Activated CD8-positive, alpha-beta T cell treated with anti-CD3 and anti-CD28 coated beads, Interleukin-2, amount 10 ng/mL, durations not matched to agents 7 days and 5 days (primary cell): ENCODE measurements around the gene LOXL3. TPM values are rescaled to one million over a fixed set of nuclear protein-coding genes. Genes with fewer than 3 reads are reported as not detected.

Experiments used
- ATAC-seq: fragments of 150-1000 bp; cut with Tn5 transposase; one replicate; pipeline ENCODE4 v1.10.0; 2021; ENCODE audit warnings: moderate library complexity
- CTCF ChIA-PET: fragments of 350-600 bp; sonication (Branson Sonifier 250); formaldehyde crosslinking; loops from one replicate; lab custom pipeline; 2021; ENCODE audit warnings: antibody characterized with exemption; lab: Charles Lee
- POLR2A ChIA-PET: fragments of 350-600 bp; sonication (Branson Sonifier 250); formaldehyde crosslinking; loops from one replicate; lab custom pipeline; 2021; ENCODE audit warnings: antibody characterized with exemption; lab: Charles Lee
- DNase-seq: peaks from one replicate; pipeline ENCODE4 v3.0.0-alpha.2; 2020
- H3K27ac Mint-ChIP-seq: one replicate; pipeline ENCODE4 v1.8.0; 2021; ENCODE audit warnings: mild to moderate bottlenecking, mixed read lengths
- H3K27me3 Mint-ChIP-seq: one replicate; pipeline ENCODE4 v1.8.0; 2021; ENCODE audit warnings: low read depth, mixed read lengths
- H3K36me3 Mint-ChIP-seq: one replicate; pipeline ENCODE4 v1.8.0; 2021; ENCODE audit warnings: low read depth, mixed read lengths
- H3K4me1 Mint-ChIP-seq: one replicate; pipeline ENCODE4 v1.8.0; 2021; ENCODE audit warnings: low read depth, mixed read lengths
- H3K4me3 Mint-ChIP-seq: one replicate; pipeline ENCODE4 v1.8.0; 2021; ENCODE audit warnings: mild to moderate bottlenecking, mixed read lengths
- H3K9me3 Mint-ChIP-seq: one replicate; pipeline ENCODE4 v1.8.0; 2022; ENCODE audit warnings: mixed read lengths; ENCODE audit not compliant: insufficient read depth
- total RNA-seq, 2 experiments: library from RNA; stranded (reverse); gene quantifications; one replicate each; pipeline ENCODE4 v1.2.3, GENCODE V29; 2021

Gene LOXL3, protein sequence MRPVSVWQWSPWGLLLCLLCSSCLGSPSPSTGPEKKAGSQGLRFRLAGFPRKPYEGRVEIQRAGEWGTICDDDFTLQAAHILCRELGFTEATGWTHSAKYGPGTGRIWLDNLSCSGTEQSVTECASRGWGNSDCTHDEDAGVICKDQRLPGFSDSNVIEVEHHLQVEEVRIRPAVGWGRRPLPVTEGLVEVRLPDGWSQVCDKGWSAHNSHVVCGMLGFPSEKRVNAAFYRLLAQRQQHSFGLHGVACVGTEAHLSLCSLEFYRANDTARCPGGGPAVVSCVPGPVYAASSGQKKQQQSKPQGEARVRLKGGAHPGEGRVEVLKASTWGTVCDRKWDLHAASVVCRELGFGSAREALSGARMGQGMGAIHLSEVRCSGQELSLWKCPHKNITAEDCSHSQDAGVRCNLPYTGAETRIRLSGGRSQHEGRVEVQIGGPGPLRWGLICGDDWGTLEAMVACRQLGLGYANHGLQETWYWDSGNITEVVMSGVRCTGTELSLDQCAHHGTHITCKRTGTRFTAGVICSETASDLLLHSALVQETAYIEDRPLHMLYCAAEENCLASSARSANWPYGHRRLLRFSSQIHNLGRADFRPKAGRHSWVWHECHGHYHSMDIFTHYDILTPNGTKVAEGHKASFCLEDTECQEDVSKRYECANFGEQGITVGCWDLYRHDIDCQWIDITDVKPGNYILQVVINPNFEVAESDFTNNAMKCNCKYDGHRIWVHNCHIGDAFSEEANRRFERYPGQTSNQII
- total RNA-seq = under 1 TPM; 0.21 to 0.23 TPM

- POLR2A ChIA-PET = interaction anchor here (0.7 to 1.5 kb wide), 6 partner anchors 20 to 96 kb away, joined by 3 to 4 read pairs (median 4); partner anchors contain the start of genes MRPL53 and WBP1
- H3K9me3 Mint-ChIP-seq = no peaks in the 10 kb centered on the region
- CTCF ChIA-PET = interaction anchor here (0.9 to 1.3 kb wide), 4 partner anchors 10 to 71 kb away, joined by 3 to 4 read pairs (median 3); partner anchors contain the start of genes CCDC142 and TTC31
Observed at GRCh38 chr2:74553892-74554819, at the start of gene LOXL3, which contains the start of gene DOK1. LOXL3 (minus strand) TSS chr2:74553942; CDS start chr2:74552634, 1,308 bp downstream. DOK1 (plus strand) TSS chr2:74554720; CDS start chr2:74554755, 35 bp downstream.

DNA sequence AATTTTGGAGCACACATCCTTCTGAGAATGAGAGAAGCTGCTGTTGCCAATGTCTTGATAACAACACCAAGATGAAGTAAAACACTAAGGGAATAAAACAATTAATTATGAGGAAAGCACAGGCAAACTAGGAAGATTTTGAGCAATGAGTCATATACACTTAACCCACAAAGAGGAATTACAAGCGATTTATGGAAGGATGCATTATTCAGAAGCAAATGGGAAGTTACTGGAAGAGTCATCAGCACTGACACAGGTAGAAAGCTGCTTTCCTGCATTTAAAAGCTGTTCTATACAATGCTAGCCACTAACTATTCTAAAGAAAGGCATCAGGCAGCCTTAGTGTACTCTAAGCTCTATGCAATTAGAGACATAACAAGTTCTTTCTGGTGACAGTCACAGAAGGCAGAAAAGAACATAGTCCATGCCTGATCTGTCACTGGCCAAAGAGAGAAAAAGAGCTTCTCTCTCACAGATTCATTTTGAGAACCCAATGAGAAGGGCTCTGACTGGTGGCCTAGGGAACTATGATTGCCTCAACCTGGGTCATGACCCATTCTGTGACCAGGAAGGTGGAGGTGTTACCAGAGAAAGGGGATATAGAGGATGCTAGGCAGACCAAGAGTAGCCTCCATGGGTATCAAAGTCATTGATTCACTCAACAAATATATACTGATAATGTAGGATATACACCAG is 49.0 kb upstream of the LOXL3 start:
- ATAC-seq (no peak), DNase-seq (no peak)
- CTCF ChIA-PET = interaction anchor here (1.8 to 8.1 kb wide), 2 partner anchors 15 to 120 kb away, joined by 4 to 83 read pairs; partner anchors contain the start of genes CCDC142 and TTC31
- Mint-ChIP-seq H3K36me3 (no peaks in the 10 kb centered on the region), H3K27me3 (peaks cover 31% of the 10 kb centered on the region), H3K27ac (no peak overlapping the region), H3K4me1 (peaks cover 21% of the 10 kb centered on the region), H3K9me3 (no peaks in the 10 kb centered on the region), H3K4me3 (no peak overlapping the region)
- POLR2A ChIA-PET = no interaction called here

More at GRCh38 chr2:74553892-74554819, at the start of gene LOXL3, which contains the start of gene DOK1:
- peak within 1 kb of the TSS; percentile 95 for H3K4me3 Mint-ChIP-seq
- H3K4me1 Mint-ChIP-seq = peaks cover 38% of the 10 kb centered on the region
- H3K27ac Mint-ChIP-seq = peak within 1 kb of the TSS; percentile 93
- H3K27me3 Mint-ChIP-seq = peaks cover 21% of the 10 kb centered on the region
- DNase-seq (peak; percentile 87), ATAC-seq (peak; percentile 82)
- peaks cover 23% of the 10 kb centered on the region for H3K36me3 Mint-ChIP-seq

GRCh38 chr2:74599676-74600075 is 45.9 kb upstream of the LOXL3 start:
- Mint-ChIP-seq H3K4me3 (no peak overlapping the region), H3K27ac (no peak overlapping the region), H3K4me1 (peaks cover 21% of the 10 kb centered on the region), H3K36me3 (no peaks in the 10 kb centered on the region), H3K9me3 (no peaks in the 10 kb centered on the region), H3K27me3 (peaks cover 40% of the 10 kb centered on the region)
- POLR2A ChIA-PET = interaction anchor here (0.6 kb wide), 1 partner anchor 14 kb away, joined by 3 read pairs; no protein-coding TSS in a partner anchor
- CTCF ChIA-PET = interaction anchor here (8.1 kb wide), 1 partner anchor 12 kb away, joined by 83 read pairs; no protein-coding TSS in a partner anchor
- DNase-seq = no peak
- no peak for ATAC-seq

DNA sequence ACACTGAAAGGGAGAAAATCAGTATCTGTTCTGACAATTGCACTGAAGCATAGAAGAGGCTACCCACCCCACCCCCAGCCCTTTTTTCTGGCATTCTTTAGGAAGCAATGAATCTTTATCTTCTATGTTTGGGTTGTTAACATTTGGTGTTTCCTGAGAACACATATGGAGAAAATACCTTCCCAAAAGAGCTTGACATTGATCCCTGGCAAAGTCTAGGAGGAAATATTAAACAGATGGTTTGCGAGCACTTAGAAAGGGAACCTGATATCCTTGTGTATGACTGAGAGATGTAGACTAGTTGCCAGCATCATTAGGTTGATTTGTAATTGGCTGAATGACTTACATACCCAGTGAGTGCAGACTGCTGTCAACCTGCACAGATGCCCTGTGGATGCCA is 43.7 kb upstream of the LOXL3 start:
- no peak overlapping the region for H3K27ac Mint-ChIP-seq
- no peak for ATAC-seq
- H3K27me3 Mint-ChIP-seq = peaks cover 44% of the 10 kb centered on the region
- peaks cover 1% of the 10 kb centered on the region for H3K4me1 Mint-ChIP-seq
- no peak for DNase-seq
- H3K4me3 Mint-ChIP-seq = no peak overlapping the region
- POLR2A ChIA-PET = no interaction called here
- H3K9me3 Mint-ChIP-seq = no peaks in the 10 kb centered on the region
- no peaks in the 10 kb centered on the region for H3K36me3 Mint-ChIP-seq
- CTCF ChIA-PET = interaction anchor here (8.1 kb wide), 1 partner anchor 10 kb away, joined by 83 read pairs; no protein-coding TSS in a partner anchor

DNA sequence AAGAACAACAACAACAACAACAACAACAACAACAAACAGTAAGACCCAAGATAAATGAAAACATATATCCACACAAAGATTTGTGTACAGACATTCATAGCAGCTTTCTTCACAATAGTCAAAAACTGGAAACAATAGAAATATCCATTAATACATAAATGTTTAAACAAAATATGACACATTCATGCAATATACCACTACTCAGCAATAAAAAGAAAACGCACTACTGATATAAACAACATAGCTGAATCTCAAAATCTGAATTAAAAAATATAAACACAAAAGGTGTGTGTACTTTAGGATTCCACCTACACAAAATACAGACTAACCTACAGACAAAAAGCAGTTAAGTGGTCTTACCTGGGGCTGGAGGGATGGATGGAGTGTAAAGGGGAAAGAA is 42.8 kb upstream of the LOXL3 start:
- ATAC-seq (no peak), DNase-seq (no peak)
- no peaks in the 10 kb centered on the region for H3K36me3 Mint-ChIP-seq
- no peak overlapping the region for H3K27ac Mint-ChIP-seq
- H3K27me3 Mint-ChIP-seq = peaks cover 41% of the 10 kb centered on the region
- no peak overlapping the region for H3K4me3 Mint-ChIP-seq
- ChIA-PET CTCF (interaction anchor here (8.1 kb wide), 1 partner anchor 9 kb away, joined by 83 read pairs; no protein-coding TSS in a partner anchor), POLR2A (interaction anchor here (0.7 kb wide), 1 partner anchor 56 kb away, joined by 3 read pairs; no protein-coding TSS in a partner anchor)
- H3K4me1 Mint-ChIP-seq = no peaks in the 10 kb centered on the region
- no peaks in the 10 kb centered on the region for H3K9me3 Mint-ChIP-seq

GRCh38 chr2:74593826-74594772 is 40.4 kb upstream of the LOXL3 start:
- CTCF ChIA-PET = interaction anchor here (1.3 to 1.5 kb wide), 2 partner anchors 112 to 121 kb away, joined by 3 to 4 read pairs; no protein-coding TSS in a partner anchor

DNA sequence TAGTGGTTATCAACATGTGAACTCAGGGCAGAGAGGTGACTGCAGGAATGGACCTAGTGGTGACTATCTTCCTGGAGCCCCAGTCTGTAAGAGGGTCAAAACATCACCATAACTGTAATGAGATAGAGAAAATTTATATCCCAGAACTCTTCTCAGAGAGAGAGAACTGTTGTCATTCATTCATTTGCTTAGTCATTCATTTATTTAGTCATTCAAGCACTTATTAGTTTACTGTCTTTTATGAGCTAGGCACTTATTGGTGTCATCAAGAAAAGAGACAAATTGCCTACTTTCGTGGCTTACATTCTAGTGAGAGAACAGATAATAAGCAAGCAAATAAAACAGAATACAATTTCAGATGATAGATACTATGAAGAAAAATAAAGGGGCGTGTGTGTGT is 34.9 kb upstream of the LOXL3 start:
- Mint-ChIP-seq H3K9me3 (no peaks in the 10 kb centered on the region), H3K4me3 (no peak overlapping the region), H3K4me1 (peaks cover 25% of the 10 kb centered on the region), H3K27ac (no peak overlapping the region), H3K27me3 (peaks cover 19% of the 10 kb centered on the region), H3K36me3 (no peaks in the 10 kb centered on the region)
- ChIA-PET POLR2A (interaction anchor here (0.6 to 1.8 kb wide), 2 partner anchors 21 to 34 kb away, joined by 3 to 4 read pairs; no protein-coding TSS in a partner anchor), CTCF (interaction anchor here (0.7 to 9.2 kb wide), 24 partner anchors 11 to 409 kb away, joined by 3 to 231 read pairs (median 8); partner anchors contain the start of genes AUP1, CCDC142, DQX1 and HTRA2)
- ATAC-seq (no peak), DNase-seq (no peak)

More at GRCh38 chr2:74593826-74594772, 40.4 kb upstream of the LOXL3 start:
- no peak for ATAC-seq
- Mint-ChIP-seq H3K36me3 (no peaks in the 10 kb centered on the region), H3K4me3 (no peak overlapping the region), H3K27me3 (peaks cover 38% of the 10 kb centered on the region), H3K27ac (no peak overlapping the region), H3K4me1 (no peaks in the 10 kb centered on the region), H3K9me3 (no peaks in the 10 kb centered on the region)
- no peak for DNase-seq
- POLR2A ChIA-PET = no interaction called here

- peak; percentile 77 for DNase-seq
- H3K36me3 Mint-ChIP-seq = no peaks in the 10 kb centered on the region
- H3K4me3 Mint-ChIP-seq = no peak overlapping the region
- H3K27ac Mint-ChIP-seq = no peak overlapping the region
- CTCF ChIA-PET = interaction anchor here (0.7 to 9.2 kb wide), 30 partner anchors 12 to 763 kb away, joined by 3 to 231 read pairs (median 7); partner anchors contain the start of genes AUP1, CCDC142, DQX1 and HTRA2
- POLR2A ChIA-PET = interaction anchor here (1.8 kb wide), 1 partner anchor 33 kb away, joined by 4 read pairs; no protein-coding TSS in a partner anchor
- peaks cover 25% of the 10 kb centered on the region for H3K4me1 Mint-ChIP-seq
- ATAC-seq = peak; percentile 81
- peaks cover 15% of the 10 kb centered on the region for H3K27me3 Mint-ChIP-seq
- H3K9me3 Mint-ChIP-seq = no peaks in the 10 kb centered on the region
Observed at GRCh38 chr2:74587664-74588277, 34.0 kb upstream of the LOXL3 start.
